Activated CD8-positive, alpha-beta memory T cell treated with anti-CD3 and anti-CD28 coated beads for 1 hour (primary cell): ENCODE data around the gene TMPRSS13.

Experiments
- DNase-seq, 2 donors: peaks; one replicate each; pipeline ENCODE4 v3.0.0-alpha.2; 2020; ENCODE audit warnings: low read depth in 1 of 2; ENCODE audit errors: extremely low read depth in 1 of 2

TMPRSS13 gene

GRCh38 chr11:117900121-117900648, 29.0 kb downstream of the TMPRSS13 start:
- DNase-seq = no peak

GRCh38 chr11:117898059-117898458, 31.1 kb downstream of the TMPRSS13 start:
- no peak for DNase-seq

GRCh38 chr11:117892651-117893050, 36.6 kb downstream of the TMPRSS13 start:
- no peak for DNase-seq

GRCh38 chr11:117891362-117891761, 37.8 kb downstream of the TMPRSS13 start:
- no peak for DNase-seq

GRCh38 chr11:117888139-117888566, 41.0 kb downstream of the TMPRSS13 start:
- DNase-seq = no peak

- no peak for DNase-seq
These were observed 41.6 kb downstream of the TMPRSS13 start for GRCh38 chr11:117887431-117888138.

- DNase-seq = no peak
These were observed 43.4 kb downstream of the TMPRSS13 start for GRCh38 chr11:117885777-117886176.

GRCh38 chr11:117884994-117885393, 44.2 kb downstream of the TMPRSS13 start:
- DNase-seq = no peak

- no peak for DNase-seq
These were observed 46.1 kb downstream of the TMPRSS13 start for GRCh38 chr11:117883063-117883462.

- DNase-seq = no peak
These were observed 46.8 kb downstream of the TMPRSS13 start for GRCh38 chr11:117882311-117882905.

GRCh38 chr11:117881217-117881616, 48.0 kb downstream of the TMPRSS13 start:
- no peak for DNase-seq

GRCh38 chr11:117879516-117880480, 49.4 kb downstream of the TMPRSS13 start:
- no peak for DNase-seq

- DNase-seq = no peak
These were observed 50.2 kb downstream of the TMPRSS13 start for GRCh38 chr11:117878939-117879475.

GRCh38 chr11:117878314-117878938, 50.8 kb downstream of the TMPRSS13 start:
- no peak for DNase-seq

- DNase-seq = no peak
These were observed 52.0 kb downstream of the TMPRSS13 start for GRCh38 chr11:117877120-117877784.

- no peak for DNase-seq
These were observed 52.7 kb downstream of the TMPRSS13 start, which contains the start of gene FXYD6 for GRCh38 chr11:117876341-117877119. Gene FXYD6, minus strand, starts transcription at chr11:117876658. Its CDS starts 33,882 bp downstream, at chr11:117842776.

- no peak for DNase-seq
These were observed 53.2 kb downstream of the TMPRSS13 start for GRCh38 chr11:117876059-117876340.

GRCh38 chr11:117875382-117876058, 53.7 kb downstream of the TMPRSS13 start:
- DNase-seq = no peak

GRCh38 chr11:117874910-117875381, 54.3 kb downstream of the TMPRSS13 start:
- no peak for DNase-seq
